DND-41 (cell line): Measurements from ENCODE around the gene TRPM3.

Experiments used
- ATAC-seq: fragments of 200-7000 bp; cut with Tn5 transposase; 3 replicates; pipeline ENCODE4 v1.9.1; 2021; ENCODE audit warnings: low read depth; ENCODE audit not compliant: insufficient read depth
- DNase-seq: peaks from one replicate; pipeline ENCODE4 v3.0.0-alpha.2; 2020
- H2AFZ ChIP-seq: 2 replicates; pipeline ENCODE4 v1.6.0; 2012; ENCODE audit warnings: low read depth, low read length
- H3K27ac ChIP-seq: 2 replicates; pipeline ENCODE4 v1.5.1; 2012; ENCODE audit warnings: low read length, inconsistent platforms
- H3K27me3 ChIP-seq: fragments of 200-600 bp; sonication (generic); 2 replicates; pipeline ENCODE4 v1.6.0; 2012; ENCODE audit warnings: low read length, mild to moderate bottlenecking, inconsistent platforms; ENCODE audit not compliant: insufficient read depth, poor library complexity
- H3K36me3 ChIP-seq: 2 replicates; pipeline ENCODE4 v1.5.1; 2012; ENCODE audit warnings: low read length, inconsistent platforms; ENCODE audit not compliant: insufficient read depth
- H3K4me1 ChIP-seq: 2 replicates; pipeline ENCODE4 v1.5.1; 2012; ENCODE audit warnings: mild to moderate bottlenecking, low read length; ENCODE audit not compliant: insufficient read depth
- H3K4me2 ChIP-seq: 2 replicates; pipeline ENCODE4 v1.6.0; 2012; ENCODE audit warnings: mild to moderate bottlenecking, moderate library complexity, low read length, inconsistent platforms; ENCODE audit not compliant: insufficient read depth
- H3K4me3 ChIP-seq, 2 experiments: fragments of 200-600 bp in 1 of 2; shearing (Covaris generic) in 1 of 2; 2 replicates each; pipeline ENCODE4 v1.5.1; 2012 to 2016; ENCODE audit warnings: inconsistent platforms in 2 of 2, low read length in 2 of 2, mild to moderate bottlenecking in 2 of 2, low read depth in 1 of 2, moderate library complexity in 1 of 2
- H3K79me2 ChIP-seq: 2 replicates; pipeline ENCODE4 v1.6.0; 2012; ENCODE audit warnings: low read length, inconsistent platforms; ENCODE audit not compliant: insufficient read depth
- H3K9ac ChIP-seq: 2 replicates; pipeline ENCODE4 v1.6.0; 2012; ENCODE audit warnings: low read depth, mild to moderate bottlenecking, inconsistent platforms, low read length, moderate library complexity
- H3K9me3 ChIP-seq: 2 replicates; pipeline ENCODE4 v1.5.1; 2012; ENCODE audit warnings: low read length, moderate library complexity, mild to moderate bottlenecking, inconsistent platforms; ENCODE audit not compliant: insufficient read depth, severe bottlenecking
- H4K20me1 ChIP-seq: 2 replicates; pipeline ENCODE4 v1.6.0; 2012; ENCODE audit warnings: low read length; ENCODE audit not compliant: insufficient read depth
- EZH2 ChIP-seq: IDR thresholded peaks from 3 replicates; pipeline ENCODE4 v1.6.1; 2012; ENCODE audit warnings: borderline replicate concordance, low read depth, mild to moderate bottlenecking, moderate library complexity, low read length, inconsistent platforms; ENCODE audit not compliant: severe bottlenecking
- TF ChIP-seq, protein P1 (sequence below): IDR thresholded peaks from 2 replicates; pipeline ENCODE4 v1.5.1; 2012; ENCODE audit warnings: borderline replicate concordance, low read length, moderate library complexity, mild to moderate bottlenecking; ENCODE audit not compliant: poor library complexity, severe bottlenecking; ENCODE audit errors: extremely low read depth

Gene TRPM3

GRCh38 chr9:70935856-70936255, 185.6 kb downstream of the TRPM3 start:
- Histone ChIP-seq H3K79me2 (no peaks in the 10 kb centered on the region), H3K36me3 (no peaks in the 10 kb centered on the region), H3K4me2 (no peak overlapping the region), H3K27ac (no peak overlapping the region), H3K4me3 (no peak overlapping the region), H3K9me3 (no peaks in the 10 kb centered on the region), H3K4me1 (no peaks in the 10 kb centered on the region), H3K9ac (no peak overlapping the region), H2AFZ (no peak overlapping the region), H4K20me1 (no peaks in the 10 kb centered on the region), H3K27me3 (no peaks in the 10 kb centered on the region)
- TF ChIP-seq, protein P1, sequence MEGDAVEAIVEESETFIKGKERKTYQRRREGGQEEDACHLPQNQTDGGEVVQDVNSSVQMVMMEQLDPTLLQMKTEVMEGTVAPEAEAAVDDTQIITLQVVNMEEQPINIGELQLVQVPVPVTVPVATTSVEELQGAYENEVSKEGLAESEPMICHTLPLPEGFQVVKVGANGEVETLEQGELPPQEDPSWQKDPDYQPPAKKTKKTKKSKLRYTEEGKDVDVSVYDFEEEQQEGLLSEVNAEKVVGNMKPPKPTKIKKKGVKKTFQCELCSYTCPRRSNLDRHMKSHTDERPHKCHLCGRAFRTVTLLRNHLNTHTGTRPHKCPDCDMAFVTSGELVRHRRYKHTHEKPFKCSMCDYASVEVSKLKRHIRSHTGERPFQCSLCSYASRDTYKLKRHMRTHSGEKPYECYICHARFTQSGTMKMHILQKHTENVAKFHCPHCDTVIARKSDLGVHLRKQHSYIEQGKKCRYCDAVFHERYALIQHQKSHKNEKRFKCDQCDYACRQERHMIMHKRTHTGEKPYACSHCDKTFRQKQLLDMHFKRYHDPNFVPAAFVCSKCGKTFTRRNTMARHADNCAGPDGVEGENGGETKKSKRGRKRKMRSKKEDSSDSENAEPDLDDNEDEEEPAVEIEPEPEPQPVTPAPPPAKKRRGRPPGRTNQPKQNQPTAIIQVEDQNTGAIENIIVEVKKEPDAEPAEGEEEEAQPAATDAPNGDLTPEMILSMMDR = no peak
- TF ChIP-seq EZH2 = no peak
- no peak for DNase-seq
- ATAC-seq = no peak

DNA sequence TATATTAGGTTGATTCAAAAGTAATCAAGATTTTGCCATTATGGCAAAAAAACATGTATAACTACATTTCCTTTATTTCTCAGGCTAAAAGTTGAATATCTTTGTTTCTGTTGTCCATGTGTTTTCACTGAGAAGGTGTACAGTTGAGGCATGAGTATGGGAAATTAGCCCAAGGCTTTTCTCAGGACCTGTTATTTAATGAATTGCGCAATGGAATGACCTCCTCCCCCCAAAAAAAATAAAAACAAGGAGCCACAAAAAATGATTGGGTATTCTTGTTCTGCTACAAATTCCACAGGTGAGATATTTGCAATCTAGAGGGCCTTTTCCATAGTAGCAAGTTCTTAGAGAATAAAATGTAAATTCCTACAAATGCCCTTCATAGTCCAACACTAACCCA, 186.8 kb downstream of the TRPM3 start:
- no peak overlapping the region for H3K27ac ChIP-seq
- H3K9me3 ChIP-seq = no peaks in the 10 kb centered on the region
- no peak for ATAC-seq
- H3K9ac ChIP-seq = no peak overlapping the region
- no peaks in the 10 kb centered on the region for H3K27me3 ChIP-seq
- H3K4me1 ChIP-seq = no peaks in the 10 kb centered on the region
- H3K36me3 ChIP-seq = no peaks in the 10 kb centered on the region
- no peak overlapping the region for H3K4me3 ChIP-seq
- H3K4me2 ChIP-seq = no peak overlapping the region
- H4K20me1 ChIP-seq = no peaks in the 10 kb centered on the region
- H2AFZ ChIP-seq = no peak overlapping the region
- H3K79me2 ChIP-seq = no peaks in the 10 kb centered on the region
- TF ChIP-seq, protein P1 = no peak
- DNase-seq = no peak

DNA sequence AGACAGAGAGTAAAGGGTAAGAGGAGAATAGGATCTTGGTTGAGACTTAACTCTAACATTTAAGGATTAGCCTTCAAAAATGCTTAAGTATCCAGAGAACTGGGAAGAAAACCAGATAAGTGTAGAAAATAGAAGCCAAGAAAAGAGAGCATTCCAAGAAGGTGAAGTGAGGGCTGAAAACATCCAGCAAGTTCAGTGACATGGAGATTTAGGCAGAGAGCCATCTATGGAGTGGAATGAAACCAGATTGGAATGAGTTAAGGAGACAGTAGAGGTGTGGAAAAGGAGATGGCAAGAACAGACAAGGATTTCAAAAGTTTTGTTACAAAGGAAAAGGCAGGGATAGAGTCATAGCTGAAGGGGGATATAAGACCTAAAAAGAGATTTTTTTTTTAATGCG, 188.1 kb downstream of the TRPM3 start:
- Histone ChIP-seq H3K9me3 (no peaks in the 10 kb centered on the region), H3K79me2 (no peaks in the 10 kb centered on the region), H3K4me2 (no peak overlapping the region), H4K20me1 (no peaks in the 10 kb centered on the region), H3K9ac (no peak overlapping the region), H3K4me3 (no peak overlapping the region), H2AFZ (no peak overlapping the region), H3K27me3 (no peaks in the 10 kb centered on the region), H3K4me1 (no peaks in the 10 kb centered on the region), H3K36me3 (no peaks in the 10 kb centered on the region), H3K27ac (no peak overlapping the region)
- DNase-seq (no peak), ATAC-seq (no peak)
- TF ChIP-seq EZH2 = no peak
- TF ChIP-seq, protein P1 = no peak

DNA sequence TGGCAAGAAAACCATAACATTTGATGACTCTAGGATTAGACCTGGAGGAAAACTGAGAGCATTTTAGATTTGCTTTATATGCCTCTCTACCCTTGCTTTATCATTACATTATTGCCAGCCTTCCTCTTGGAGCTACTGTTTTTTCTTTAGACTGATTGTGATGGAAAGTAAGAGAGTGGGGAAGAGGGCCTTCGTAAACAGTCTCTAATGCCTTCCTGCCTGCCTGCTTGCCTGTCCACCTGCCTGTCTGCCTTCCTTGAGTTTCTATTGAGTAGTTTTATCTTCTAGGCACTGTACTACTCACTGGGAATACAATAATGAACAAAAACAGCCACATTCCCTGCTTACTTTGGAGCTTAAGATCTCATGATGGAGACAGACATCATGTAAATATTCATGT, 189.3 kb downstream of the TRPM3 start:
- no peak overlapping the region for H3K9ac ChIP-seq
- ATAC-seq = no peak
- no peaks in the 10 kb centered on the region for H3K36me3 ChIP-seq
- no peaks in the 10 kb centered on the region for H3K79me2 ChIP-seq
- no peak overlapping the region for H2AFZ ChIP-seq
- H3K27me3 ChIP-seq = no peaks in the 10 kb centered on the region
- H3K27ac ChIP-seq = no peak overlapping the region
- no peak for DNase-seq
- H3K4me3 ChIP-seq = no peak overlapping the region
- TF ChIP-seq EZH2 = no peak
- TF ChIP-seq, protein P1 = no peak
- no peaks in the 10 kb centered on the region for H3K9me3 ChIP-seq
- no peaks in the 10 kb centered on the region for H3K4me1 ChIP-seq
- no peak overlapping the region for H3K4me2 ChIP-seq
- H4K20me1 ChIP-seq = no peaks in the 10 kb centered on the region
